ENCODE results near the gene ABCA1. TPM values are rescaled to one million over a fixed set of nuclear protein-coding genes. Genes with fewer than 3 reads are reported as not detected.

The ABCA1 gene
- total and polyA plus RNA-seq, 2 of the 4 experiments (the other 2 are of a cell fraction) = 5.8 to 52.2 TPM

GRCh38 chr9:104885818-104886709, 41.9 kb downstream of the ABCA1 start (continued):
- TF ChIP-seq SMC3 (IDR thresholded peaks at IDR 0.05; ENCODE audit: low read depth, low read length) = no peak

- no peak overlapping the region for H4K8ac ChIP-seq (ENCODE audit: low read depth in 2 of 2, low read length in 2 of 2)
- H3K4me2 ChIP-seq (ENCODE audit: low read depth, low read length) = no peak overlapping the region
- H3K27me3 ChIP-seq (ENCODE audit: control insufficient read depth, insufficient read depth, low read length) = no peaks in the 10 kb centered on the region
- TF ChIP-seq FOS (IDR thresholded peaks at IDR 0.05; ENCODE audit: low read depth, low read length) = no peak
- TF ChIP-seq CEBPB (IDR thresholded peaks at IDR 0.05; ENCODE audit: low read depth, low read length) = no peak
- TF ChIP-seq NFE2L2 (IDR thresholded peaks at IDR 0.05; ENCODE audit: low read depth, low read length) = no peak
- TF ChIP-seq CHD1 (IDR thresholded peaks at IDR 0.05; ENCODE audit: low read depth, low read length) = no peak
- TF ChIP-seq BHLHE40 (IDR thresholded peaks at IDR 0.05; ENCODE audit: low read depth, low read length) = no peak
- no peak for TF ChIP-seq MXI1 (IDR thresholded peaks at IDR 0.05; ENCODE audit: borderline replicate concordance, low read depth, low read length)
- TF ChIP-seq POLR2A (IDR thresholded peaks at IDR 0.05; ENCODE audit: low read depth, low read length) = no peak
- no peak for TF ChIP-seq ELK1 (IDR thresholded peaks at IDR 0.05; ENCODE audit: borderline replicate concordance, low read depth, low read length)
- no peak for TF ChIP-seq RFX5 (IDR thresholded peaks at IDR 0.05; ENCODE audit: low read depth, low read length)
- TF ChIP-seq RCOR1 (IDR thresholded peaks at IDR 0.05; ENCODE audit: insufficient replicate concordance, low read length) = no peak
- TF ChIP-seq CTCF (conservative IDR thresholded peaks at IDR 0.05; ENCODE audit: low read depth, low read length) = no peak
- no peak for TF ChIP-seq MAZ (IDR thresholded peaks at IDR 0.05; ENCODE audit: borderline replicate concordance, low read depth, low read length)
- TF ChIP-seq MAFK (IDR thresholded peaks at IDR 0.05; ENCODE audit: low read depth, low read length) = no peak
- BruUV-seq (replicated peaks) = no TSS peak
- H4K20me1 ChIP-seq (ENCODE audit: insufficient read depth, low read length) = peaks cover 3% of the 10 kb centered on the region; the same call in 1 of the 2 replicates
- H4K5ac ChIP-seq (ENCODE audit: low read depth, low read length) = no peak overlapping the region
- no peak overlapping the region for H3K27ac ChIP-seq (ENCODE audit: insufficient read depth, low read length)
- no peak overlapping the region for H2BK20ac ChIP-seq (ENCODE audit: low read depth, low read length)
- peaks cover 7 to 20% of the 10 kb centered on the region in 2 experiments; a peak in 2 of 4 replicates for H3K79me1 ChIP-seq (ENCODE audit: low read depth in 1 of 2, low read length in 2 of 2)
- no peak for ATAC-seq (ENCODE audit: low read depth)
- in situ Hi-C loops (cut with MboI; ENCODE audit: low sequenced_read_pairs) (no loop called here), intact Hi-C loops (cut with micrococcal nuclease) (no loop called here), dilution Hi-C loops (cut with HindIII; ENCODE audit: low sequenced_read_pairs, unreplicated experiment) (no loop called here)
- no peak overlapping the region for H4K91ac ChIP-seq (ENCODE audit: insufficient read depth, low read depth, low read length)
- no peak overlapping the region for H3K14ac ChIP-seq (replicated peaks; ENCODE audit: low read depth, low read length)
- peaks cover 10% of the 10 kb centered on the region; the same call in 1 of the 2 replicates for H3K9me1 ChIP-seq (ENCODE audit: insufficient read depth, low read length)
- no peak overlapping the region for H2AFZ ChIP-seq (replicated peaks; ENCODE audit: low read length, poor library complexity)
- H3K4me1 ChIP-seq (ENCODE audit: control insufficient read depth, insufficient read depth, low read length) = 0 out of 2 replicates have a peak, but pooled peaks cover 4% of the 10 kb centered on the region
- no peak for DNase-seq
- H3K18ac ChIP-seq (ENCODE audit: low read depth, low read length) = no peak overlapping the region
- no peak overlapping the region for H2BK15ac ChIP-seq (ENCODE audit: low read depth, low read length)
- CTCF ChIA-PET = no interaction called here
- H3K56ac ChIP-seq (ENCODE audit: extremely low read depth, insufficient read depth, low read length) = no peak overlapping the region
- H3K9me3 ChIP-seq (ENCODE audit: control insufficient read depth, insufficient read depth, low read length) = no peaks in the 10 kb centered on the region
- H3K4me3 ChIP-seq (ENCODE audit: insufficient read depth, low read depth, low read length) = no peak overlapping the region
- H3K4ac ChIP-seq (ENCODE audit: low read depth, low read length) = no peak overlapping the region
- peaks cover 69% of the 10 kb centered on the region for H3K36me3 ChIP-seq (ENCODE audit: control insufficient read depth, insufficient read depth, low read length)
- POLR2A ChIA-PET (ENCODE audit: unreplicated experiment) = no interaction called here
- H3K23ac ChIP-seq (ENCODE audit: low read depth, low read length) = no peak overlapping the region
- H2BK5ac ChIP-seq (ENCODE audit: low read depth, low read length, poor library complexity, severe bottlenecking) = no peak overlapping the region
- no peak overlapping the region for H3K9ac ChIP-seq (ENCODE audit: low read depth, low read length)
- no peak overlapping the region for H2AK9ac ChIP-seq (replicated peaks; ENCODE audit: low read depth, low read length, poor library complexity)
- WGBS, 2 experiments (ENCODE audit: extremely low coverage in 2 of 2, insufficient read length in 1 of 2) = 100% methylated on average over 2 of the region's 2 CpGs; no CpG with 5 or more reads in 1 of the 2 experiments
- H2AK5ac ChIP-seq (ENCODE audit: low read depth, low read length) = no peak overlapping the region
- H2BK120ac ChIP-seq (ENCODE audit: low read depth, low read length) = no peak overlapping the region
Measured at GRCh38 chr9:104883169-104883568, 44.8 kb downstream of the ABCA1 start.
